ENCODE measurements around the gene SMARCD2.
"Not testable (repeated sequence)": the region's sequence is repeated elsewhere in the genome, so short reads cannot be mapped to it uniquely, and the experiment has no call there.

The SMARCD2 gene

GRCh38 chr17:63848834-63849689 lies 6.6 kb upstream of the SMARCD2 start:
- DNase-seq: peak; percentile 66

DNA sequence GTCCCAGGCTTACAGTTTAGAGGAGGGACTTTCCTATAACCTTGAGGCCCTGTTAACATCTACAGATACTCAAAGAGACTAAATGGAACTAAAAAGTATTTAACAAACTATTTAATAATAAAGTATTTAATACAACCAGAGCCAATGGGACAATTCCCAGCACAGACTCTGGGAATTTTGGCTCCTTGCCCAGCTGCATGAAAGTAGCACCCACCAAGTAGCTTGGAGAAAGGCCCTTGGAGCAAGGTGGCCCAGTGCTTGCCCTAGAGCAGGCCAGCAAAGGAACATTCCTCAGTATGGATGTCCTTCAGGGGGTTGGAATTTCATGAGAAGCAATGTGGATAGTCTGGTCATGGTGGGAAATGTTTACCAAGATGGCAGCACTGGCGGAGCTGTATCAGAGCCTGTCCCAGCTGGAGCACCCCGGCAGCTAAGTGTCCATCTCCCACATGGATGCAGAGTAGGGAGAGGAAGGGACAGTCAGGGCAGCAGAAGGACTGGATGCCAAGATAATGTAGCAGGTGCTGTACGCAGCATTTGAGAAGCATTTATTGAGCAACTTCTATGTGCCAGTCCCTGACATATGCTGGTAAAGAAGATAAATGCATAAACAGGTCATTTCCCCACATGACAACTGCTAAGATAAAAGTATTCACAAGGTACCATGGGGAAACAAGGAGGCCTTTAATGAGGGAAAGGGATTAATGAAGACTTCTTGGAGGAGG lies 5.2 kb upstream of the SMARCD2 start:
- no peak for DNase-seq

DNA sequence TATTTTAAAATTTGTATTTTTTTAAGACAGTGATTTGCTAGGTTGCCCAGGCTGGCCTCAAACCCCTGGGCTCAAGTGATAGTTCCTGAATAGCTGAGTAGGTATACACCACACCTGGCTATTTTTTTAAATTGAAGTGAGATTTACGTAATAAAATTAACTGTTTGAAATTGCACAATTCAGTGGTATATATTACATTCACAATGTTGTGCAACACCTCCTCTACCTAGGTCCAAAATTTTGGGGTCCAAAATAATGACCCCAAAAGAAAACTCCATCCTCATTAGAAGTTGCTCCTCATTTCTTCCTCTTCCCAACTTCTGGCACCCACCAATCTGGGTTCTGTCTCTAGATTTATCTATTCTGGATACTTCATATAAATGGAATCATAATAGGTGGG lies 3.0 kb upstream of the SMARCD2 start:
- DNase-seq: no peak

DNA sequence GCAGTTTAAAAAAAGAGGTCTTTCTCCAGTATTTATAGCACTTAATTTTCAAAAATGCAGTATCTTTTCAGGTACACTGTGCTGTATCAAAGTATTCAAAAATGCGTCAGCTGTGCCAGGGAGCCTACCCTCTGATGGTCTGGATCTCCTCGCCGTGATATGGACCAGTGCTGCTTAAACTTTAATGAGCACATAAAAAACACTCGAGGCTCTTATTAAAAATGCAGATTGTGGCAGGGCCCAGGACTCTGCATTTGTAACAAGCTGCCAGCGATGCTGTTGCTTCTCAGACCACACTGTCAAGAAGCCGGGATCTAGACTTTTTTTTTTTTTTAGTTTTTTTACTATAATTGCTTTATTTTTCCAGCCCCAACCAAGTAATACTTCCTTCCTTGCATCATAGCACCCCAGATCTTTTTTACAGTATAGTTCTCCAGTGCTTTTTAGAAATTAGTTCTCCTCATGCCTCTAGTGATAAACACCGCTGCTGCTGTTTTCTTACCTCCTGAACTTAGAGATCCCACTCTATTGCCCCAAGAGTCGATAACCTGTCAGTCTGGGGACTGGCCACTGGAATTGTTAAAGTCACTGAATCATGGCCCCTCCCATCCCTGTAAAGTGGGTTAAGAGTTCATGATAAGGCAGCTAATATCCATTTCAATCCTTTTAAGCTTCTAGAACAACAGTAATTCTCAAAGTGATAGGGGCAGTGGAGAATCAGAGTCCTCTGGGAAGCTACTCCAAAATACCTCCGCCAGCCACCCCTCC lies 1.6 kb upstream of the SMARCD2 start:
- DNase-seq: no peak

DNA sequence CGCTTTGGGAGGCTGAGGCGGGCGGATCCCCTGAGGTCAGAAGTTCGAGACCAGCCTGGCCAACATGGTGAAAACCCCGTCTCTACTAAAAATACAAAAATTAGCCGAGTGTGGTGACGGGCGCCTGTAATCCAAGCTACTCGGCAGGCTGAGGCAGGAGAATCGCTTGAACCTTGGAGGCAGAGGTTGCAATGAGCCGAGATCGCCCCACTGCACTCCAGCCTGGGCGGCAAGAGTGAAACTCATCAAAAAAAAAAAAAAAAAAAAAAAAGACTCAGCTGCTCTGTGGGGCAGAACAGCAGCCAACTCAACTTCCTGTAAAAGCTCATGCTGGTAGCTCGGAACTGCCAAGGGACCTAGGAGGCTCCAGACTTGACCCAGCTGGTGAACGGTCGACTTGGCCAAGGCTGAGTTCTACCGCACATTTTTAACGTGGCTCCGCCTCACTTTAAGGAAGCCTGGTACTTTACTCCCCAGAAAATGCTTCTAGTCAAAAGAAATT lies 953 bp upstream of the SMARCD2 start:
- DNase-seq: not testable (repeated sequence)

DNA sequence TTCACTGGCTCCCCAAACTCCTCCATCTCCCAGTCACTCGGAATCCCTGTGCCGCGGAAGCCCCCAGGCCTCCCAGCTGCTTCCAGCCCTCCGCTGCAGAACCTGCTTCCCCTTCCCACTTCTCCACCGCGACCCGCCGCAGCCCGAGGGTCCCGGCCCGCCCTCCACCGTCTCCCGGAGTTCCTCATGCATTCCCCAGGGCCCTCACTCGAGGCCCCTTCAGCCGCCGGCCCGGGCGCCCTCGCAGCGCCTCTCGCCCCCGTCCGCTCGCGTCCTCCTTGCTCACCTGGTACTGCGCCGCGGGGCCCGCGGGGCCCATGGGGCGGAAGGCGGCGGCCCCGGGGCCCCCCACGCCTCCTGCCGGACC lies 329 bp downstream of the SMARCD2 start:
- DNase-seq: no peak

GRCh38 chr17:63841350-63842172 lies 924 bp downstream of the SMARCD2 start:
- no peak for DNase-seq

DNA sequence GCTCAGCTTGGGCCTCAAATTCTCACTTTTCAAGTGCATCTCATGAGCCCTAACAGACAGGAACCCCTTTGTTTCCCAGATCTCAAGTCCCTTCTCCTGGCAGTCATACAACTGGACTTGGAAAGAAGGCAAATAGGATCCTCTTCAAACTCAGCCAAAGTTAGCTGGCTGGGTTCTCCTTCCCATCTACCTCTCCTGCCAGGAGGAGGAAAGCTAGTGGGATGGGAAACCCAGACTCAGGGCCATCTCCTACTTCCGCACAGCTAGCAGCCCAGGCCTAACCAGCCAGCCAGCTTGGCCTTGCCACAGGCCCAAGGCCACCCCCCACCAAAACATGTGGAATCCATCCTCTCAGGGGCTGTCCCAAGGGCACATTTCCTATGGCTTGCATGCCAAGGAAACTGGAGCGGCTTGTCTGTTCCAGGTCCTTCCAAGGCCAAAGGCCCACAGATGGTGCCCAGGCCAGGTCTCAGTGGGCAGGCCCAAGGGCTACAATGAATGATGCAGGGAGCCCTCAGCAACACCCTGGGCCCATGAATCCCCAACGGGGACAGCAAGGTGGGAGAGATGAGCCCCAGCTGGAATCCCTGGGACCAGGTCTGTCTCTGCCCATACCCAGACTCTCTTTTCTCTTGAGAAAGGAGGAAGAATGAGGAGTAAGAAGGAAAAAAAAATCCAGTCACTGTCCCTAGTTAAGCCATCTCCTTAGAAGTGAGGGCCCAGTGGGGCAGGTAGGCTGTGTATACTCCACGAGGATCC lies 1.7 kb downstream of the SMARCD2 start:
- no peak for DNase-seq

DNA sequence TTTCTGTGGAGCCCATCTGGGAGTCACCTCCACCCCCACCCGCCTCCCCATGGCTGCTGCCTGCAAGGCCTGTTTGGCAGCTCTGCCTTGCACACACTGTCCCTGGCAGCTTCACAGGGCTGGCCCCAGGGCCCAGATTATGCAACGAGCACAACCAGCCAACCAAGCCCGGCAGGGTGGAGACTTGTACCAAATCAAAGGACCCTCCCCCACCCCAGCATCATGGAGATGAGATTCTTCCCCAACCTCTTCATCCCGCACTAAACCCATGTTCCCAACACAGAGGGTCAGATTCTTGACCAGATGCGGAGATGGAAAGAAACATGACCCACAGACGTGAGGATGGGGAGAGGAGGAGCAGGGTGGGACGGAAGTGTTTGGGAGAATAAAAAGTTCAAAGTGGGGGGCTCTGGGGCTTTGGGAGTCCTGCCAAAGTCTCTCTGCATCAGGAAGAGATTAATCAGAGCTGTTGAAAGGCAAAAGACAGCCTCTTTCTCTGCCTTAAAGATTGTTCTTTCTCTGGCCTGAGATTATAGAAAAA lies 3.8 kb downstream of the SMARCD2 start:
- no peak for DNase-seq

DNA sequence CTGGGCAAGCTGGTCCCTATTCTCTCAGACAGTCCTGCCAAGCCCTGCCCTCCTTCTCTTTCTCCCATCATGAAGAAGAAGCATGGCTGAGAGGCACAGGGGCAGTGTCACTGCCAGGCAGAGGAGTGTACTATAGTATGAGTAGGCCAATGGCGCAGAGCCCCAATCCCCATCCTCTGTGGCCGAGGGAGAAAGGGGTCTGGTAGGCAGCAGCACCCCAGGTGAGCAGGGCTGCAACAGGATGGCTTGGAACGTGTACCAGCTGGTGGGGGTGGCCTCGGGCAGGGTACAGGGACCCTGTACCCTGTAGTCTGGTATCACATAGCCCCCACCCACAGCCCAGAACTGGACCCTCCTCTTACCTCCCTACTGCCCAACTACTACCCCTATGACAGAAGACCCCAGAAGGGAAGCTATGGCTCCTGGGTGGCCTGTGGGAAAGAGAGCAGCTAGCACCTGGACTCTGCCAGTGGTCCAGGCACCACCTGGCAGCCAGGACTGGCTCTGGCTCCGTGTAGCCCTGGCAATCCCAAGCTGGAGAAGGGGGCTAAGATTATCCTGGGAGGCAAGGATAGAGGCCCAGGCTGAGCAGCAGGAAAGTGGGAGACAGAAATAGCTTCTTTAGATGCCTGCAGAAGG lies 4.4 kb downstream of the SMARCD2 start:
- DNase-seq: no peak

GRCh38 chr17:63837480-63837879 lies 5.0 kb downstream of the SMARCD2 start:
- no peak for DNase-seq

DNA sequence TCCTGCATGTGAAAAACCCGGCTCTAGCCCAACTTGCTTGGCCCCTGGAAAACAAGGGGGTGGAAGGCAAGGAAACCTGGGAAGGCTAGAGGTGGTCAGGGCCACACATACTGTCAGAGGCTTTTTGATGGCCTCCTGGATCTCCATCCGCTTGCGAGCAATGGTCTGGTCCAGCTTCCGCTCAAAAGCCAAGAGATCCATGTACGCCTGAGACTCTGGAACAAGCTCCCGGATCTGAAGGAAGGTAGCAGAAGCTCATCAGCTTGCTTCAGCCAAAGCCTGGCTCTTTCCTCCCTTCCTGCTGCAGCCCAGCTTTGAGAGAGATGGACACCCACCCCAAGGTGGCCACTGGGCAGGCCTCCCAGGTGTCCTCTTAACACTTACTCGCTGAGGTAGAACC lies 5.7 kb downstream of the SMARCD2 start:
- DNase-seq: no peak

DNA sequence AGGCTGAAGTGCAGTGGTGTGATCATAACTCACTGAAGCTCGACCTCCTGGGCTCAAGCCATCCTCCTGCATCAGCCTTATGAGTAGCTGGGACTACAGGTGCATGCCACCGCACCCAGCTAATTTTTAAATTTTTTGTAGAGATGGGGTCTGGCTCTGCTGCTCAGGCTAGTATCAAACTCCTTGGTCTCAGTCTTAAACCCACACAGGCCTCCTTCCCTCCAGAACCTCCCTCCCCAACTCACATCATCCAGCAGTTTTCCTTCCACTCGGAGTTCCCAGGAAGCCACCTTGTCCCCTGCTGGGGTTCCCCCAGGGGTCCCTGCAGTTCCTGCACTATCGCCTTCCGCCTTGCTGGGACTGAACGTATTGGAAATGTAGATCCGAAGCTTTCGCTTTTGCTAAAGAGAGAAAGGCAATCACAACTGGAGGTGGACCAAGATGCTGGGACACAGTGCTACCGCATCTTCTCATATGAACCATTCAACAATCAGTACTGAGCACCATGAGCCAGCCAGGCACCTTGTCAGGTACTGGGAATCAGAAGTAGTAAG lies 7.2 kb downstream of the SMARCD2 start:
- DNase-seq: no peak

- DNase-seq: no peak
These were observed 7.9 kb downstream of the SMARCD2 start for GRCh38 chr17:63834431-63835166.

- DNase-seq: no peak
These were observed 8.6 kb downstream of the SMARCD2 start for GRCh38 chr17:63833741-63834373.

- no peak for DNase-seq
These were observed 9.3 kb downstream of the SMARCD2 start for GRCh38 chr17:63833026-63833740.

DNA sequence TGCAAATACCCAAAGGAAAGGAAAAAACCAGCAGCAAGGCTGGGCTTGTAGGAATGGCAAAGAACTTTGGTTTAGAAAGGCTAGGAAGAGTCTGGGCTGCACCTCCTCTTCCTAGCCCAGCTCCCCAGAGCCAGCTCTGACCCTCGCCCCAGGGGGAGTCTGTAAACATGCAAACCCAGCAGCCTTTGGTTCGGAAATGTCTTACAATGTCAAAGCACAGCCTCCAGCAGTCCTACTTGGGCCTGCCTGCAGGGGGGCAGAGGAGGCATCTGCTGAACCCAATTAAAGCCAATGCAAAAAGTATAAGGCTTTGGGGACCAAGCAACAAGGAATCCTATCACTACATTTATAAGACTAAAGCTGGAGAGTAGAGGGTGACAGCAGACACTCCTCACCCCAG lies 10.0 kb downstream of the SMARCD2 start:
- DNase-seq: no peak

DNA sequence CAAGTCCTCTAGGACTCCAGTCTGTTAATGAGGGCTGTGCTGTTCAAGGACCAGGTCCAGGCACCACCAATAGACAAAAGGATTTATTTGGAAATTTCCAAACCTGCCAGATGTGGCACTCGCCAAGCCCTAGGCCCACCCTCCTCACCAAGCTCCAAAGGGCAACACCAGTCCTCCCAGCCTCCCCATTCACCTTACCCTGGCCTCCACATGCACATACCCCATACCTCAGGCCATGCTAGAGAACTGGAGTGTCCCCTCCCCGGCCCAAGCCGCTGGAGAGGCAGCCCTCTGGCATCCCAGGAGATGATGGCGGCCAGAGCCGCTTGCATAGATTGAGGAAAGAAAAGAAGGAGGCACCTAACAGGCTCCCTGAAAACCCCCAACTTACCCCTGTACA lies 10.5 kb downstream of the SMARCD2 start:
- DNase-seq: no peak

DNA sequence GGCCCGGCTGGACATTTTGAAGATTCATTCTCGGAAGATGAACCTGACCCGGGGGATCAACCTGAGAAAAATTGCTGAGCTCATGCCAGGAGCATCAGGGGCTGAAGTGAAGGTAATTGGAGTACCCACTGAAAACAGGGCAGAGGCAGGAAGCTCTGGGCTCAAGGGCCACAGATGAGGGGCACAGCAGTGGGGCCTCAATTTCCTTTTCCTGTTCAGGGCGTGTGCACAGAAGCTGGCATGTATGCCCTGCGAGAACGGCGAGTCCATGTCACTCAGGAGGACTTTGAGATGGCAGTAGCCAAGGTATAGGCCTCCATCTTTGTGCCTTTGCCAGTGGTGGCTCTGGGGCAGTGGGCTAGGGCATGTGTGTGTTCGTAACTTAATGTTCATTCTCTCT lies 11.0 kb downstream of the SMARCD2 start:
- DNase-seq: no peak
